HepG2 (cell line): Measurements from ENCODE around the gene GRHL1. TPM values are rescaled to one million over a fixed set of nuclear protein-coding genes. Genes with fewer than 3 reads are reported as not detected.

Source experiments
- ATAC-seq: fragments of 200-7000 bp; cut with Tn5 transposase; 3 replicates; pipeline ENCODE4 v1.9.1; 2020; ENCODE audit warnings: mild to moderate bottlenecking, moderate library complexity
- BruUV-seq: library from RNA; stranded (reverse); fragments of 400-500 nt; replicated peaks from 2 replicates; lab custom pipeline; 2021; lab: Mats Ljungman, UMichigan
- CTCF ChIA-PET: fragments of 300-600 bp; formaldehyde crosslinking; extraction: SDS; loops from one replicate; lab custom pipeline; 2021; ENCODE audit warnings: low total read pairs, inconsistent platforms, low intra/inter-chr PET ratio; lab: Yijun Ruan, JAX
- POLR2A ChIA-PET: fragments of 350-600 bp; sonication (Branson Sonifier 250); formaldehyde crosslinking; loops from one replicate; lab custom pipeline; 2020; ENCODE audit warnings: antibody characterized with exemption, inconsistent platforms; lab: Yijun Ruan, JAX
- DNase-seq: peaks from one replicate; pipeline ENCODE4 v3.0.0-alpha.2; 2015; ENCODE audit warnings: low spot score
- FAIRE-seq: peaks from 3 replicates; lab custom pipeline; 2011; peaks lifted over from hg19 to GRCh38; lab: Jason Lieb, UNC
- H2AFZ ChIP-seq: one replicate; pipeline ENCODE4 v1.6.1; 2011; ENCODE audit warnings: low read length, inconsistent platforms
- H3K27ac ChIP-seq: fragments of 300-600 bp; 3 replicates; pipeline ENCODE4 v1.8.0; 2011; ENCODE audit warnings: mixed run types, mild to moderate bottlenecking, mixed read lengths, low read length, inconsistent platforms; ENCODE audit not compliant: insufficient read depth; ENCODE audit errors: extremely low read length
- H3K27me3 ChIP-seq, 2 experiments: fragments of 200-600 bp in 1 of 2; 2 replicates in 1 of 2; 3 replicates in 1 of 2; pipeline versions ENCODE4 v1.6.0 to v1.8.0; 2011; ENCODE audit warnings: low read length in 2 of 2, mild to moderate bottlenecking in 2 of 2, moderate library complexity in 2 of 2, inconsistent platforms in 1 of 2; ENCODE audit not compliant: insufficient read depth in 2 of 2, control insufficient read depth in 1 of 2
- H3K36me3 ChIP-seq, 2 experiments: fragments of 200-600 bp in 1 of 2; replicated peaks in 1 of 2; 2 replicates in 1 of 2; 3 replicates in 1 of 2; pipeline versions ENCODE4 v1.5.1 to v1.8.0; 2011; ENCODE audit warnings: low read length in 2 of 2, inconsistent platforms in 1 of 2; ENCODE audit not compliant: insufficient read depth in 2 of 2, control insufficient read depth in 1 of 2
- H3K4me1 ChIP-seq: 2 replicates; pipeline ENCODE4 v1.5.1; 2012; ENCODE audit warnings: low read length, inconsistent platforms; ENCODE audit not compliant: insufficient read depth
- H3K4me2 ChIP-seq: 2 replicates; pipeline ENCODE4 v1.6.0; 2011; ENCODE audit warnings: low read depth, low read length, inconsistent platforms
- H3K4me3 ChIP-seq, 3 experiments: fragments of 200-600 bp in 1 of 3; sonication (generic), shearing (Covaris generic) in 1 of 3; replicated peaks in 1 of 3; 2 replicates each; pipeline ENCODE4 v1.5.1; 2011 to 2016; ENCODE audit warnings: low read length in 3 of 3, inconsistent platforms in 2 of 3, low read depth in 2 of 3, mild to moderate bottlenecking in 2 of 3, control low read depth in 1 of 3, mixed read lengths in 1 of 3; ENCODE audit not compliant: insufficient read depth in 1 of 3
- H3K79me2 ChIP-seq: one replicate; pipeline ENCODE4 v1.6.1; 2011; ENCODE audit warnings: low read length, inconsistent platforms; ENCODE audit not compliant: insufficient read depth
- H3K9ac ChIP-seq: 2 replicates; pipeline ENCODE4 v1.6.0; 2011; ENCODE audit warnings: mild to moderate bottlenecking, low read depth, low read length, inconsistent platforms; ENCODE audit not compliant: insufficient read depth
- H3K9me3 ChIP-seq: 2 replicates; pipeline ENCODE4 v1.5.1; 2012; ENCODE audit warnings: mild to moderate bottlenecking, low read length
- H4K20me1 ChIP-seq: 2 replicates; pipeline ENCODE4 v1.6.0; 2011; ENCODE audit warnings: inconsistent platforms, mild to moderate bottlenecking, low read length, moderate library complexity; ENCODE audit not compliant: insufficient read depth
- CSRNP1 ChIP-seq: sonication (generic); formaldehyde crosslinking; IDR thresholded peaks from 2 replicates; pipeline ENCODE4 v1.8.1; 2023; ENCODE audit warnings: mild to moderate bottlenecking, missing genetic modification reagents
- DMAP1 ChIP-seq: IDR thresholded peaks from 2 replicates; pipeline ENCODE4 v1.6.1; 2016
- FOSL2 ChIP-seq: sonication (generic); formaldehyde crosslinking; IDR thresholded peaks from 2 replicates; pipeline ENCODE4 v1.4.0; 2020; ENCODE audit warnings: missing genetic modification reagents
- MNT ChIP-seq: fragments of 450-650 bp; IDR thresholded peaks from 2 replicates; pipeline ENCODE4 v1.6.1; 2016
- SALL1 ChIP-seq: sonication (generic); formaldehyde crosslinking; IDR thresholded peaks from 2 replicates; pipeline ENCODE4 v1.8.0; 2022; ENCODE audit warnings: mild to moderate bottlenecking, missing genetic modification reagents
- SOX13 ChIP-seq, 3 experiments: fragments of 450-650 bp in 1 of 3; sonication (generic) in 1 of 3; formaldehyde crosslinking in 1 of 3; IDR thresholded peaks in 2 of 3; conservative IDR thresholded peaks in 1 of 3; 2 replicates each; pipeline versions ENCODE4 v1.5.0 to v1.6.1; 2016 to 2020; ENCODE audit warnings: antibody characterized with exemption in 1 of 3, mild to moderate bottlenecking in 1 of 3, missing compliant biosample characterization in 1 of 3, missing genetic modification reagents in 1 of 3, moderate library complexity in 1 of 3
- TBL1XR1 ChIP-seq: fragments of 150-350 bp; IDR thresholded peaks from 2 replicates; pipeline ENCODE4 v1.6.1; 2014; ENCODE audit warnings: borderline replicate concordance, low read length; ENCODE audit not compliant: partially characterized antibody
- ZFYVE20 ChIP-seq: sonication (generic); formaldehyde crosslinking; IDR thresholded peaks from 2 replicates; pipeline ENCODE4 v1.8.0; 2023; ENCODE audit warnings: low read depth, mild to moderate bottlenecking, moderate library complexity, missing genetic modification reagents, borderline replicate concordance
- ZNF660 ChIP-seq: sonication (generic); formaldehyde crosslinking; IDR thresholded peaks from 2 replicates; pipeline ENCODE4 v1.5.1; 2020; ENCODE audit warnings: mild to moderate bottlenecking, low read depth, missing genetic modification reagents, borderline replicate concordance
- whole genome bisulfite sequencing: methylation state at CpG from one replicate; pipeline ENCODE4 v1.1.6; 2017; ENCODE audit warnings: low lambda C conversion rate; 5-methylcytosine and 5-hydroxymethylcytosine counted together
- in situ Hi-C: cut with HindIII; loops from 2 replicates; pipeline ENCODE4 v1.10.0; 2017; ENCODE audit warnings: low pct_unique_long_range_greater_than_20kb; ENCODE audit not compliant: extremely low pct_ligation_motif_present
- intact Hi-C: fragments of 100-400 bp; cut with micrococcal nuclease; formaldehyde crosslinking; loops from one replicate; pipeline ENCODE4 v1.10.0; 2022; ENCODE audit not compliant: unreplicated experiment
- polyA plus RNA-seq, 8 experiments: library from polyadenylated mRNA; depleted of rRNA in 3 of 8; stranded (reverse) in 7 of 8; unstranded in 1 of 8; fragments of >200 nt; fragmentation: Illumina TruSeq in 4 of 8; extraction: Trizol in 4 of 8; gene quantifications; 2 replicates each; pipeline versions ENCODE4 v1.2.1 to v1.2.3, GENCODE V29; 2011 to 2016; ENCODE audit warnings: low read depth in 4 of 8, missing spikeins in 1 of 8, mixed read lengths in 1 of 8; ENCODE audit not compliant: insufficient read depth in 1 of 8
- total RNA-seq, 5 experiments: library from RNA; depleted of rRNA; stranded (reverse); fragments of >200 nt; fragmentation: Illumina TruSeq; extraction: Trizol; gene quantifications; 2 replicates each; pipeline ENCODE4 v1.2.3, GENCODE V29; 2016; ENCODE audit warnings: low read depth in 1 of 5
- TF ChIP-seq, protein P1 (sequence below): sonication (generic); formaldehyde crosslinking; IDR thresholded peaks from 2 replicates; pipeline ENCODE4 v1.5.1; 2020; ENCODE audit warnings: mild to moderate bottlenecking, missing genetic modification reagents, borderline replicate concordance

The GRHL1 gene
- total and polyA plus RNA-seq, 2 of the 13 experiments (the other 11 are each of a cell fraction or from before 2014, with no cell fraction given): 9.3 to 12.0 TPM

GRCh38 chr2:10001586-10001985 is 50.1 kb downstream of the GRHL1 start:
- TF ChIP-seq ZNF660 (CRISPR knock-in tag) (no peak), CSRNP1 (no peak), SALL1 (no peak), SOX13 (IDR thresholded peaks at IDR 0.05) (no peak), SOX13 (CRISPR knock-in tag; conservative IDR thresholded peaks at IDR 0.05 in 1 of 2, IDR thresholded peaks at IDR 0.05 in 1 of 2) (no peak), MNT (no peak), FOSL2 (CRISPR knock-in tag) (no peak), DMAP1 (CRISPR knock-in tag) (no peak), TBL1XR1 (no peak), ZFYVE20 (CRISPR knock-in tag) (no peak)
- TF ChIP-seq, protein P1, sequence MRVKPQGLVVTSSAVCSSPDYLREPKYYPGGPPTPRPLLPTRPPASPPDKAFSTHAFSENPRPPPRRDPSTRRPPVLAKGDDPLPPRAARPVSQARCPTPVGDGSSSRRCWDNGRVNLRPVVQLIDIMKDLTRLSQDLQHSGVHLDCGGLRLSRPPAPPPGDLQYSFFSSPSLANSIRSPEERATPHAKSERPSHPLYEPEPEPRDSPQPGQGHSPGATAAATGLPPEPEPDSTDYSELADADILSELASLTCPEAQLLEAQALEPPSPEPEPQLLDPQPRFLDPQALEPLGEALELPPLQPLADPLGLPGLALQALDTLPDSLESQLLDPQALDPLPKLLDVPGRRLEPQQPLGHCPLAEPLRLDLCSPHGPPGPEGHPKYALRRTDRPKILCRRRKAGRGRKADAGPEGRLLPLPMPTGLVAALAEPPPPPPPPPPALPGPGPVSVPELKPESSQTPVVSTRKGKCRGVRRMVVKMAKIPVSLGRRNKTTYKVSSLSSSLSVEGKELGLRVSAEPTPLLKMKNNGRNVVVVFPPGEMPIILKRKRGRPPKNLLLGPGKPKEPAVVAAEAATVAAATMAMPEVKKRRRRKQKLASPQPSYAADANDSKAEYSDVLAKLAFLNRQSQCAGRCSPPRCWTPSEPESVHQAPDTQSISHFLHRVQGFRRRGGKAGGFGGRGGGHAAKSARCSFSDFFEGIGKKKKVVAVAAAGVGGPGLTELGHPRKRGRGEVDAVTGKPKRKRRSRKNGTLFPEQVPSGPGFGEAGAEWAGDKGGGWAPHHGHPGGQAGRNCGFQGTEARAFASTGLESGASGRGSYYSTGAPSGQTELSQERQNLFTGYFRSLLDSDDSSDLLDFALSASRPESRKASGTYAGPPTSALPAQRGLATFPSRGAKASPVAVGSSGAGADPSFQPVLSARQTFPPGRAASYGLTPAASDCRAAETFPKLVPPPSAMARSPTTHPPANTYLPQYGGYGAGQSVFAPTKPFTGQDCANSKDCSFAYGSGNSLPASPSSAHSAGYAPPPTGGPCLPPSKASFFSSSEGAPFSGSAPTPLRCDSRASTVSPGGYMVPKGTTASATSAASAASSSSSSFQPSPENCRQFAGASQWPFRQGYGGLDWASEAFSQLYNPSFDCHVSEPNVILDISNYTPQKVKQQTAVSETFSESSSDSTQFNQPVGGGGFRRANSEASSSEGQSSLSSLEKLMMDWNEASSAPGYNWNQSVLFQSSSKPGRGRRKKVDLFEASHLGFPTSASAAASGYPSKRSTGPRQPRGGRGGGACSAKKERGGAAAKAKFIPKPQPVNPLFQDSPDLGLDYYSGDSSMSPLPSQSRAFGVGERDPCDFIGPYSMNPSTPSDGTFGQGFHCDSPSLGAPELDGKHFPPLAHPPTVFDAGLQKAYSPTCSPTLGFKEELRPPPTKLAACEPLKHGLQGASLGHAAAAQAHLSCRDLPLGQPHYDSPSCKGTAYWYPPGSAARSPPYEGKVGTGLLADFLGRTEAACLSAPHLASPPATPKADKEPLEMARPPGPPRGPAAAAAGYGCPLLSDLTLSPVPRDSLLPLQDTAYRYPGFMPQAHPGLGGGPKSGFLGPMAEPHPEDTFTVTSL (CRISPR knock-in tag): no peak
- TF ChIP-seq, all 625 proteins: peak for 0
- no peaks in the 10 kb centered on the region for H3K79me2 ChIP-seq
- H3K9me3 ChIP-seq: no peaks in the 10 kb centered on the region
- BruUV-seq: no TSS peak
- FAIRE-seq (peak; percentile 8), ATAC-seq (no peak), DNase-seq (no peak)
- intact Hi-C loops (no loop called here), in situ Hi-C loops (no loop called here)
- ChIA-PET POLR2A (no interaction called here), CTCF (no interaction called here)
- H2AFZ ChIP-seq: no peak overlapping the region
- H3K4me1 ChIP-seq: no peaks in the 10 kb centered on the region
- no peaks in the 10 kb centered on the region for H4K20me1 ChIP-seq
- no peak overlapping the region for H3K27ac ChIP-seq
- no peak overlapping the region for H3K4me3 ChIP-seq
- no peaks in the 10 kb centered on the region for H3K27me3 ChIP-seq
- WGBS: 92% methylated on average over 5 of the region's 5 CpGs
- H3K36me3 ChIP-seq: peaks cover 9 to 36% of the 10 kb centered on the region in 2 experiments; a peak in 3 of 5 replicates
- H3K9ac ChIP-seq: no peak overlapping the region
- H3K4me2 ChIP-seq: no peak overlapping the region
